Tibial artery (tissue), 4 donors: ENCODE data around the gene CEACAM21.

Experiments
- DNase-seq, 2 donors: peaks; one replicate each; pipeline ENCODE4 v3.0.0-alpha.2; 2019
- H3K27ac ChIP-seq, 2 donors: fragments of 200-600 bp; sonication (generic) in 1 of 2; 1 replicate in 1 of 2; 2 replicates in 1 of 2; pipeline ENCODE4 v1.5.1; 2018 to 2019; ENCODE audit warnings: mild to moderate bottlenecking in 1 of 2
- H3K27me3 ChIP-seq, 2 donors: fragments of 200-600 bp; sonication (generic) in 1 of 2; one replicate each; pipeline versions ENCODE4 v1.5.1 to v1.6.0; 2016 to 2019
- H3K36me3 ChIP-seq, 3 donors: fragments of 200-600 bp; sonication (generic) in 2 of 3; one replicate each; pipeline ENCODE4 v1.5.1; 2016 to 2019; ENCODE audit warnings: mild to moderate bottlenecking in 2 of 3
- H3K4me1 ChIP-seq, 4 donors: fragments of 200-600 bp; sonication (generic) in 2 of 4; 1 replicate in 3 of 4; 2 replicates in 1 of 4; pipeline ENCODE4 v1.5.1; 2016 to 2019
- H3K4me3 ChIP-seq, 2 donors: fragments of 200-600 bp; sonication (generic) in 1 of 2; 1 replicate in 1 of 2; 2 replicates in 1 of 2; pipeline ENCODE4 v1.5.1; 2018 to 2019; ENCODE audit warnings: mild to moderate bottlenecking in 2 of 2
- H3K9me3 ChIP-seq, 3 donors: fragments of 200-600 bp; sonication (generic) in 1 of 3; one replicate each; pipeline ENCODE4 v1.5.1; 2016 to 2019
- CTCF ChIP-seq, 2 experiments: fragments of 200-600 bp in 1 of 2; fragments of 450-650 bp in 1 of 2; IDR thresholded peaks; one replicate each; pipeline ENCODE4 v1.5.1; 2017 to 2019; ENCODE audit warnings: antibody characterized with exemption in 2 of 2, mild to moderate bottlenecking in 1 of 2, moderate library complexity in 1 of 2
- intact Hi-C: fragments of 100-400 bp; cut with DNase I; formaldehyde crosslinking; loops from one replicate; pipeline ENCODE4 v1.15.0; 2023; ENCODE audit warnings: low total_unique reads

CEACAM21 gene

GRCh38 chr19:41584931-41585330 lies 9.0 kb downstream of the CEACAM21 start:
- intact Hi-C loops, result no loop called here
- Histone ChIP-seq H3K27me3 (peaks cover 0 to 10% of the 10 kb centered on the region in 2 donors), H3K4me1 (no peaks in the 10 kb centered on the region), H3K4me3 (no peak overlapping the region), H3K36me3 (no peaks in the 10 kb centered on the region), H3K27ac (no peak overlapping the region), H3K9me3 (peaks cover 0 to 5% (median 0%) of the 10 kb centered on the region in 3 donors)
- no peak for DNase-seq
- no peak for TF ChIP-seq CTCF (IDR thresholded peaks at IDR 0.05)

GRCh38 chr19:41586064-41586463 lies 10.1 kb downstream of the CEACAM21 start:
- H3K4me3 ChIP-seq, result no peak overlapping the region
- no peaks in the 10 kb centered on the region for H3K36me3 ChIP-seq
- intact Hi-C loops, result no loop called here
- H3K9me3 ChIP-seq, result peaks cover 0 to 5% (median 0%) of the 10 kb centered on the region in 3 donors
- no peak overlapping the region for H3K27ac ChIP-seq
- TF ChIP-seq CTCF (IDR thresholded peaks at IDR 0.05), result no peak
- DNase-seq, result no peak
- H3K27me3 ChIP-seq, result peaks cover 0 to 10% of the 10 kb centered on the region in 2 donors
- H3K4me1 ChIP-seq, result no peaks in the 10 kb centered on the region

GRCh38 chr19:41587101-41587837 lies 11.3 kb downstream of the CEACAM21 start:
- no peak for TF ChIP-seq CTCF (IDR thresholded peaks at IDR 0.05)
- Histone ChIP-seq H3K4me1 (no peaks in the 10 kb centered on the region), H3K27ac (no peak overlapping the region), H3K27me3 (peaks cover 0 to 10% of the 10 kb centered on the region in 2 donors), H3K4me3 (no peak overlapping the region), H3K9me3 (peaks cover 0 to 3% (median 0%) of the 10 kb centered on the region in 3 donors), H3K36me3 (no peaks in the 10 kb centered on the region)
- no peak for DNase-seq
- intact Hi-C loops, result no loop called here

GRCh38 chr19:41587838-41588210 lies 11.9 kb downstream of the CEACAM21 start:
- Histone ChIP-seq H3K4me3 (no peak overlapping the region), H3K27me3 (peaks cover 0 to 10% of the 10 kb centered on the region in 2 donors), H3K27ac (no peak overlapping the region), H3K36me3 (no peaks in the 10 kb centered on the region), H3K9me3 (no peaks in the 10 kb centered on the region), H3K4me1 (no peaks in the 10 kb centered on the region)
- no peak for DNase-seq
- TF ChIP-seq CTCF (IDR thresholded peaks at IDR 0.05), result no peak
- intact Hi-C loops, result no loop called here

- DNase-seq, result no peak
- Histone ChIP-seq H3K9me3 (no peaks in the 10 kb centered on the region), H3K36me3 (no peaks in the 10 kb centered on the region), H3K4me3 (no peak overlapping the region), H3K27me3 (peaks cover 0 to 10% of the 10 kb centered on the region in 2 donors), H3K4me1 (no peaks in the 10 kb centered on the region), H3K27ac (no peak overlapping the region)
- TF ChIP-seq CTCF (IDR thresholded peaks at IDR 0.05), result no peak
- intact Hi-C loops, result no loop called here
Observed at GRCh38 chr19:41588497-41589209, 12.7 kb downstream of the CEACAM21 start.
